ENCODE measurements around the gene TMEM100.

DNA sequence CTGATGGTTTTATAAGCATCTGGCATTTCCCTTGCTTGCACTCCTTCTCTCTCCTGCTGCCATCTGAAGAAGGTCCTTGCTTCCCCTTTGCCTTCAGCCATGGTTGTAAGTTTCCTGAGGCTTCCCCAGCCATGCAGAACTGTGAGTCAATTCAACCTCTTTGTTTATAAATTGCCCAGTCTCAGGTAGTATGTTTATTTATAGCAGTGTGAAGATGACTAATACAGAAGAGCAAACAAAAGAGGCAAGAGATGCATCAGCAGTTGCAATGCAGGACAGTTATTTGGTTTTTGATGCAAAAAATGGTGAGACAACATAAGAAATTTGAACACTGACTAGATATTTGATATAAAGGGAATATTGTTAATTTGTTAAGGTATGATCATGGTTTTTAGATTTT lies 16.8 kb downstream of the TMEM100 start:
- TF ChIP-seq, protein P1, sequence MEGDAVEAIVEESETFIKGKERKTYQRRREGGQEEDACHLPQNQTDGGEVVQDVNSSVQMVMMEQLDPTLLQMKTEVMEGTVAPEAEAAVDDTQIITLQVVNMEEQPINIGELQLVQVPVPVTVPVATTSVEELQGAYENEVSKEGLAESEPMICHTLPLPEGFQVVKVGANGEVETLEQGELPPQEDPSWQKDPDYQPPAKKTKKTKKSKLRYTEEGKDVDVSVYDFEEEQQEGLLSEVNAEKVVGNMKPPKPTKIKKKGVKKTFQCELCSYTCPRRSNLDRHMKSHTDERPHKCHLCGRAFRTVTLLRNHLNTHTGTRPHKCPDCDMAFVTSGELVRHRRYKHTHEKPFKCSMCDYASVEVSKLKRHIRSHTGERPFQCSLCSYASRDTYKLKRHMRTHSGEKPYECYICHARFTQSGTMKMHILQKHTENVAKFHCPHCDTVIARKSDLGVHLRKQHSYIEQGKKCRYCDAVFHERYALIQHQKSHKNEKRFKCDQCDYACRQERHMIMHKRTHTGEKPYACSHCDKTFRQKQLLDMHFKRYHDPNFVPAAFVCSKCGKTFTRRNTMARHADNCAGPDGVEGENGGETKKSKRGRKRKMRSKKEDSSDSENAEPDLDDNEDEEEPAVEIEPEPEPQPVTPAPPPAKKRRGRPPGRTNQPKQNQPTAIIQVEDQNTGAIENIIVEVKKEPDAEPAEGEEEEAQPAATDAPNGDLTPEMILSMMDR (IDR thresholded peaks at IDR 0.05), result no peak
- TF ChIP-seq YY1 (IDR thresholded peaks at IDR 0.05; ENCODE audit: low read depth) (no peak), MXI1 (IDR thresholded peaks at IDR 0.05; ENCODE audit: low read depth, low read length) (no peak), EP300 (IDR thresholded peaks at IDR 0.05; ENCODE audit: borderline replicate concordance in 1 of 2, low read depth in 1 of 2, low read length in 1 of 2) (no peak), POLR2AphosphoS5 (IDR thresholded peaks at IDR 0.05; ENCODE audit: low read depth, low read length) (no peak), FOXM1 (IDR thresholded peaks at IDR 0.05; ENCODE audit: low read depth) (no peak), RXRA (IDR thresholded peaks at IDR 0.05; ENCODE audit: borderline replicate concordance, low read depth) (no peak), JUND (IDR thresholded peaks at IDR 0.05) (no peak), GABPA (IDR thresholded peaks at IDR 0.05; ENCODE audit: low read depth) (no peak)
- TF ChIP-seq, protein P2, sequence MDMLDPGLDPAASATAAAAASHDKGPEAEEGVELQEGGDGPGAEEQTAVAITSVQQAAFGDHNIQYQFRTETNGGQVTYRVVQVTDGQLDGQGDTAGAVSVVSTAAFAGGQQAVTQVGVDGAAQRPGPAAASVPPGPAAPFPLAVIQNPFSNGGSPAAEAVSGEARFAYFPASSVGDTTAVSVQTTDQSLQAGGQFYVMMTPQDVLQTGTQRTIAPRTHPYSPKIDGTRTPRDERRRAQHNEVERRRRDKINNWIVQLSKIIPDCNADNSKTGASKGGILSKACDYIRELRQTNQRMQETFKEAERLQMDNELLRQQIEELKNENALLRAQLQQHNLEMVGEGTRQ (IDR thresholded peaks at IDR 0.05; ENCODE audit: borderline replicate concordance, low read depth, low read length), result no peak
- TF ChIP-seq, protein P3, sequence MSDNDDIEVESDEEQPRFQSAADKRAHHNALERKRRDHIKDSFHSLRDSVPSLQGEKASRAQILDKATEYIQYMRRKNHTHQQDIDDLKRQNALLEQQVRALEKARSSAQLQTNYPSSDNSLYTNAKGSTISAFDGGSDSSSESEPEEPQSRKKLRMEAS (IDR thresholded peaks at IDR 0.05; ENCODE audit: low read depth), result no peak

Measured in SK-N-SH (cell line).